Left lung (tissue), 10 donors: ENCODE results near the gene BRINP3. TPM values are rescaled to one million over a fixed set of nuclear protein-coding genes. Genes with fewer than 3 reads are reported as not detected.
A peak's percentile ranks its signal among the peaks of the same experiment; 100 is the strongest.

ENCODE experiments used
- ATAC-seq: fragments of 200-7000 bp; cut with Tn5 transposase; one replicate; pipeline ENCODE4 v1.9.1; 2020; ENCODE audit warnings: moderate library complexity
- DNase-seq, 4 donors: peaks; one replicate each; pipeline ENCODE4 v3.0.0-alpha.2; 2013 to 2020
- H3K27ac ChIP-seq, 2 donors: fragments of 200-600 bp; sonication (generic) in 1 of 2; one replicate each; pipeline versions ENCODE4 v1.5.0 to v1.8.0; 2020 to 2021
- H3K27me3 ChIP-seq, 2 donors: fragments of 200-600 bp; sonication (generic) in 1 of 2; one replicate each; pipeline versions ENCODE4 v1.5.0 to v1.8.0; 2020 to 2021
- H3K36me3 ChIP-seq, 2 donors: fragments of 200-600 bp; sonication (generic) in 1 of 2; one replicate each; pipeline versions ENCODE4 v1.5.0 to v1.8.0; 2020 to 2021
- H3K4me1 ChIP-seq, 2 donors: fragments of 200-600 bp; one replicate each; pipeline ENCODE4 v1.8.0; 2021
- H3K4me3 ChIP-seq, 2 donors: fragments of 200-600 bp; sonication (generic) in 1 of 2; one replicate each; pipeline versions ENCODE4 v1.5.0 to v1.8.0; 2020 to 2021; ENCODE audit warnings: mild to moderate bottlenecking in 1 of 2
- H3K9me3 ChIP-seq, 2 donors: fragments of 200-600 bp; sonication (generic) in 1 of 2; one replicate each; pipeline versions ENCODE4 v1.5.0 to v1.8.0; 2020 to 2021
- intact Hi-C, 2 donors: fragments of 100-400 bp; cut with DNase I; formaldehyde crosslinking; loops; one replicate each; pipeline versions ENCODE4 v1.11.2 to v1.14.2; 2022
- polyA plus RNA-seq, 6 donors: library from polyadenylated mRNA; unstranded; fragments of 120-200 nt; gene quantifications; one replicate each; pipeline ENCODE4 v1.2.1, GENCODE V29; 2013; ENCODE audit not compliant: insufficient read length in 6 of 6
- total RNA-seq, 2 donors: library from RNA; stranded (reverse); fragmentation: NEBNext Ultra II Directional; extraction: Animal tissue kit (Norgen Biotek cat#: 25700); gene quantifications; one replicate each; pipeline ENCODE4 v1.2.1, GENCODE V29; 2021
- TF ChIP-seq, protein P1 (sequence below), 2 donors: fragments of 200-600 bp; sonication (generic) in 1 of 2; IDR thresholded peaks; one replicate each; pipeline versions ENCODE4 v1.5.0 to v1.8.0; 2021; ENCODE audit warnings: antibody characterized with exemption in 2 of 2
- donor health status: DM: no; HTN: yes; CAD: no.
- donor health status: DM: no; HTN: no; CAD: no.

The BRINP3 gene
- total and polyA plus RNA-seq, 8 donors: 0.47 to 18.1 (median 10.5) TPM

DNA sequence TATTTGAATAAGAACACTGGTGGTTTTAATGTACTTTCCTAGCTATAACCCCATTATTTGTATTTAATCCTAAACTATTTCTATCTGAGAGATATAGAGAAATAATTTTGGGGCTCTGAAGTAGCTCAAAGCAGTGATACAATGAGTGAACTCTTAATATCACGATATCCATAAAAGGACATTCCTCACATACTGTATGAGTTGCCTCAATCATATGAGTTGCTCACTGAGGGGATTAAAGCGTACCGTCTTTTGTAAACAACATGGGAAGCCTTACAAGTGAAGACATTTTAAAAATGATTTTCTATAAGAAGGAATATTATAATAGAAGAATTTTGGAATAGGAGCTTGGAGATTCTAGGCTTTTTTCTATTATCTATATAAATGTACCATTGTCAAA is 21.5 kb downstream of the BRINP3 start:
- ATAC-seq: no peak
- H3K9me3 ChIP-seq: no peaks in the 10 kb centered on the region
- no peak for DNase-seq
- no peaks in the 10 kb centered on the region for H3K27me3 ChIP-seq
- no peak overlapping the region for H3K27ac ChIP-seq
- no peak overlapping the region for H3K4me3 ChIP-seq
- no peaks in the 10 kb centered on the region for H3K36me3 ChIP-seq
- no peaks in the 10 kb centered on the region for H3K4me1 ChIP-seq
- TF ChIP-seq, protein P1, sequence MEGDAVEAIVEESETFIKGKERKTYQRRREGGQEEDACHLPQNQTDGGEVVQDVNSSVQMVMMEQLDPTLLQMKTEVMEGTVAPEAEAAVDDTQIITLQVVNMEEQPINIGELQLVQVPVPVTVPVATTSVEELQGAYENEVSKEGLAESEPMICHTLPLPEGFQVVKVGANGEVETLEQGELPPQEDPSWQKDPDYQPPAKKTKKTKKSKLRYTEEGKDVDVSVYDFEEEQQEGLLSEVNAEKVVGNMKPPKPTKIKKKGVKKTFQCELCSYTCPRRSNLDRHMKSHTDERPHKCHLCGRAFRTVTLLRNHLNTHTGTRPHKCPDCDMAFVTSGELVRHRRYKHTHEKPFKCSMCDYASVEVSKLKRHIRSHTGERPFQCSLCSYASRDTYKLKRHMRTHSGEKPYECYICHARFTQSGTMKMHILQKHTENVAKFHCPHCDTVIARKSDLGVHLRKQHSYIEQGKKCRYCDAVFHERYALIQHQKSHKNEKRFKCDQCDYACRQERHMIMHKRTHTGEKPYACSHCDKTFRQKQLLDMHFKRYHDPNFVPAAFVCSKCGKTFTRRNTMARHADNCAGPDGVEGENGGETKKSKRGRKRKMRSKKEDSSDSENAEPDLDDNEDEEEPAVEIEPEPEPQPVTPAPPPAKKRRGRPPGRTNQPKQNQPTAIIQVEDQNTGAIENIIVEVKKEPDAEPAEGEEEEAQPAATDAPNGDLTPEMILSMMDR (IDR thresholded peaks at IDR 0.05): no peak
- intact Hi-C loops: no loop called here

DNA sequence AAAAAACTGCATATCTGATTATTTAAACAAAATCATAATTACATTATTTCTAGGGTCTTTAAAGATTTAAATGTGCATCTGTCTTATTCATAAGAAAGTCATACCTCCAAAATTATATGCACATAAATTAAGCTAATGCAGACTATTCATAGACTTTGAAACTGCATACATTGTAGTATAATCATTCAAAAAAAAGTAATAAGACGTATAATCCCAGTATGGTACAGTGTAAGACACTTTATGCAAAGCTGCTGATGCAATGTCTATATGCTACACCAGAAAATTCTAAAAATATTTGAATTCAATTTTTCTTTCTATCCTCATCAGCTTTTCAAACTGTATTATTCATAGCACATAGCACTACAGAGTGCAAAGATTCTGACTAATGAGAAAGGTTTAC is 22.0 kb downstream of the BRINP3 start:
- no peaks in the 10 kb centered on the region for H3K27me3 ChIP-seq
- H3K4me3 ChIP-seq: no peak overlapping the region
- intact Hi-C loops: no loop called here
- H3K9me3 ChIP-seq: no peaks in the 10 kb centered on the region
- H3K36me3 ChIP-seq: no peaks in the 10 kb centered on the region
- no peak overlapping the region for H3K27ac ChIP-seq
- DNase-seq: no peak
- H3K4me1 ChIP-seq: no peaks in the 10 kb centered on the region
- ATAC-seq: no peak
- TF ChIP-seq, protein P1 (IDR thresholded peaks at IDR 0.05): no peak

DNA sequence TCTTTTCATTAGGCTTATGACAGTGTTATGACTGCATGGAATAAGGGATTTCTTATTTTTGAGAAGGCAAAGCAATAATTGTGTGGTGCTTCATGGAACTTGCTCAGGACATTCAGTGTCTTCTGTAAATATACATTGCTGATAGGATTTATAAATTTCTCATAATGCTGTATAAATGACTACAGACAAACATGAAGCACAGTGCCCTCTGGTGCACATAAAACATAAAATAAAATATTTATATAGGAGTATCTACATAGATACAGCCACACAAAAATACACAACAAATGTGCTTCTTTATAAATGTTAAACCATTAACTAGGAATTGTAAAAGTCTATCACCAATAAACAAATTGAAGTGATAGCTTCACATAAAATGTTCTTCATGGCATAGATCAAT is 24.1 kb downstream of the BRINP3 start:
- Histone ChIP-seq H3K36me3 (no peaks in the 10 kb centered on the region), H3K27me3 (no peaks in the 10 kb centered on the region), H3K4me3 (no peak overlapping the region), H3K27ac (no peak overlapping the region), H3K9me3 (no peaks in the 10 kb centered on the region), H3K4me1 (no peaks in the 10 kb centered on the region)
- TF ChIP-seq, protein P1 (IDR thresholded peaks at IDR 0.05): no peak
- intact Hi-C loops: no loop called here
- DNase-seq (peak in 1 of 4 donors; percentile 24), ATAC-seq (no peak)

DNA sequence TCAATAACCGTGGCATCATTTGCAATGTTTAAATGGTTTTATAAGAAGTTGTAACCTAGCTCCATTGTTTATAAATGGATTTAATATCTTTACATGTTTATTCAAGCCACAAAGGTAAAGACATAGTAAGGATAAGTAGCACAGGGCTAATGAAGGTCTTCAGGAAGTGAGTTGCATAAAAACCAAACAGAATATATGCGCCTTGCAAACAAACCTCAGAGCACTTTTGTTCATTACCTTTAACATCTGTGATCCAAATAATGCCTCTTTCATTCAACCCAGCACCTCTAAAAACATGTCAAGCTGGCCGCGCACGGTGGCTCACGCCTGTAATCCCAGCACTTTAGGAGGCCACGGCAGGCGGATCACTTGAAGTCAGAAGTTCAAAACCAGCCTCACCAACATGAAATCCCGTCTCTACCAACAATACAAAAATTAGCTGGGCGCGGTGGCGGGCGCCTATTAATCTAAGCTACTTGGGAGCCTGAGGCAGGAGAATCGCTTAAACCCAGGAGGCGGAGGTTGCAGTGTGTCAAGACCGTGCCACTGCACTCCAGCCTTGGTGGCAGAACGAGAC is 25.3 kb downstream of the BRINP3 start:
- H3K36me3 ChIP-seq: no peaks in the 10 kb centered on the region
- TF ChIP-seq, protein P1 (IDR thresholded peaks at IDR 0.05): no peak
- H3K27ac ChIP-seq: no peak overlapping the region
- no peak overlapping the region for H3K4me3 ChIP-seq
- H3K9me3 ChIP-seq: no peaks in the 10 kb centered on the region
- DNase-seq (peak in 1 of 4 donors; percentile 55), ATAC-seq (no peak)
- H3K4me1 ChIP-seq: no peaks in the 10 kb centered on the region
- no peaks in the 10 kb centered on the region for H3K27me3 ChIP-seq
- intact Hi-C loops: no loop called here

DNA sequence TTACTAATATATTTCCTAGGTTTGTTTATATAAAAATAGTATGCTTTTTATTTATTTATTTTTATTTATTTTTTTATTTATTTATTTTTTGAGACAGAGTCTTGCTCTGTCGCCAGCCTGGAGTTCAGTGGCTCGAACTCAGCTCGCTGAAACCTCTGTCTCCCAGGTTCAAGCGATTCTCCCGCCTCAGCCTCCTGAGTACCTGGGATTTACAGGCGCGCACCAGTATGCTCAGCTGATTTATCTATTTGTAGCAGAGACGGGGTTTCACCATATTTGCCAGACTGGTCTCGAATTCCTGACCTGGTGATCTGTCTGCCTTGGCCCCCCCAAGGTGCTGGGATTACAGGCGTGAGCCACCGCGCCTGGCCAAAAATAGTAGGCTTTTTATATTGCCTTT is 33.2 kb downstream of the BRINP3 start:
- no peaks in the 10 kb centered on the region for H3K4me1 ChIP-seq
- no peak for ATAC-seq
- no peaks in the 10 kb centered on the region for H3K27me3 ChIP-seq
- TF ChIP-seq, protein P1 (IDR thresholded peaks at IDR 0.05): no peak
- no peak for DNase-seq
- no peaks in the 10 kb centered on the region for H3K9me3 ChIP-seq
- no peak overlapping the region for H3K27ac ChIP-seq
- no peaks in the 10 kb centered on the region for H3K36me3 ChIP-seq
- intact Hi-C loops: no loop called here
- H3K4me3 ChIP-seq: no peak overlapping the region
